DOHH2 (cell line): Measurements from ENCODE around the gene HOXA6.

ENCODE experiments used
- EZH2phosphoT487 ChIP-seq: fragments of 200-600 bp; sonication (generic); IDR thresholded peaks from 2 replicates; pipeline ENCODE4 v1.6.1; 2017; ENCODE audit warnings: borderline replicate concordance, mild to moderate bottlenecking, antibody characterized with exemption, low read length, moderate library complexity, mixed read lengths
- TF ChIP-seq, protein P1 (sequence below): fragments of 200-600 bp; sonication (generic); IDR thresholded peaks from one replicate; pipeline ENCODE4 v1.5.1; 2014; ENCODE audit warnings: antibody characterized with exemption, mild to moderate bottlenecking, low read depth, low read length; ENCODE audit not compliant: poor library complexity, severe bottlenecking

DNA sequence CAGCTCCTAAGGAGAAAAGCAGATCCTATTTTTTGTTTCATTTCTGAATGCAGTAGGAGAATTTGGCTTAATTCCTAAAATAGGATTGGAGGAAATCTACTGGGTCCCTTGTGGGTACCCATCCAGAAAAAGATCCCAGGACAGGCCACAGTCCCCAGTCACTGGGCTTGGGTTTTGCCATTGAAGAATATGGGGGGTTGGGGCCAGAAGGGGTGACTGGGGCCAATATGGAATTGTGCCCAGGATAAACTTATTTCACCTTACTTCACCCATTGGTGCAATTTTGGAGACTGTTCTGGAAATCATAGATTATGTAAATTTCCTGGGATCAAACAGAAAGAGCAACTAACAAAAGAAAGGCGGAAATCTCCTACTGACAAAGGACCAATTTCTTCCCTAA, 9.1 kb downstream of the HOXA6 start:
- TF ChIP-seq, protein P1, sequence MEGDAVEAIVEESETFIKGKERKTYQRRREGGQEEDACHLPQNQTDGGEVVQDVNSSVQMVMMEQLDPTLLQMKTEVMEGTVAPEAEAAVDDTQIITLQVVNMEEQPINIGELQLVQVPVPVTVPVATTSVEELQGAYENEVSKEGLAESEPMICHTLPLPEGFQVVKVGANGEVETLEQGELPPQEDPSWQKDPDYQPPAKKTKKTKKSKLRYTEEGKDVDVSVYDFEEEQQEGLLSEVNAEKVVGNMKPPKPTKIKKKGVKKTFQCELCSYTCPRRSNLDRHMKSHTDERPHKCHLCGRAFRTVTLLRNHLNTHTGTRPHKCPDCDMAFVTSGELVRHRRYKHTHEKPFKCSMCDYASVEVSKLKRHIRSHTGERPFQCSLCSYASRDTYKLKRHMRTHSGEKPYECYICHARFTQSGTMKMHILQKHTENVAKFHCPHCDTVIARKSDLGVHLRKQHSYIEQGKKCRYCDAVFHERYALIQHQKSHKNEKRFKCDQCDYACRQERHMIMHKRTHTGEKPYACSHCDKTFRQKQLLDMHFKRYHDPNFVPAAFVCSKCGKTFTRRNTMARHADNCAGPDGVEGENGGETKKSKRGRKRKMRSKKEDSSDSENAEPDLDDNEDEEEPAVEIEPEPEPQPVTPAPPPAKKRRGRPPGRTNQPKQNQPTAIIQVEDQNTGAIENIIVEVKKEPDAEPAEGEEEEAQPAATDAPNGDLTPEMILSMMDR = no peak
- no peak for TF ChIP-seq EZH2phosphoT487
